ENCODE measurements around the gene NRCAM. TPM values are rescaled to one million over a fixed set of nuclear protein-coding genes. Genes with fewer than 3 reads are reported as not detected.

Gene NRCAM
- total and polyA plus RNA-seq, 10 of the 15 experiments (the other 5 are each of a cell fraction or from before 2014, with no cell fraction given), result 0.30 to 2.0 (median 1.0) TPM

GRCh38 chr7:108132551-108133265 lies 323.5 kb downstream of the NRCAM start:
- ChIA-PET POLR2A (interaction anchor here (0.6 to 5.0 kb wide), 4 partner anchors 10 to 388 kb away, joined by 3 to 31 read pairs (median 10); no protein-coding TSS in a partner anchor), RAD21 (ENCODE audit: unreplicated experiment) (interaction anchor here (0.7 to 8.2 kb wide), 8 partner anchors 9 to 19 kb away, joined by 5 to 65 read pairs (median 12); no protein-coding TSS in a partner anchor), CTCF (interaction anchor here (1.2 to 8.3 kb wide), 5 partner anchors 10 to 20 kb away, joined by 3 to 85 read pairs (median 10); no protein-coding TSS in a partner anchor), SMC1A (ENCODE audit: uncharacterized antibody, unreplicated experiment) (interaction anchor here (1.0 to 10.3 kb wide), 7 partner anchors 8 to 242 kb away, joined by 3 to 122 read pairs (median 17); partner anchors contain the start of gene DLD)
- TF ChIP-seq GABPA (IDR thresholded peaks at IDR 0.05; ENCODE audit: low read depth) (no peak), ESRRA (IDR thresholded peaks at IDR 0.05; ENCODE audit: low read length) (no peak), SREBF2 (IDR thresholded peaks at IDR 0.05; ENCODE audit: low read length) (no peak), RAD21 (IDR thresholded peaks at IDR 0.05; ENCODE audit: insufficient read depth, low read depth, low read length) (no peak), TARDBP (IDR thresholded peaks at IDR 0.05; ENCODE audit: borderline replicate concordance) (no peak), RB1 (IDR thresholded peaks at IDR 0.05; ENCODE audit: borderline replicate concordance) (no peak), ZBED1 (IDR thresholded peaks at IDR 0.05; ENCODE audit: borderline replicate concordance) (no peak), ZNF592 (IDR thresholded peaks at IDR 0.05) (no peak), POU2F2 (IDR thresholded peaks at IDR 0.05; ENCODE audit: borderline replicate concordance, low read depth, low read length) (no peak), PAX8 (IDR thresholded peaks at IDR 0.05) (no peak), ZNF217 (IDR thresholded peaks at IDR 0.05) (no peak), TAF1 (IDR thresholded peaks at IDR 0.05; ENCODE audit: borderline replicate concordance, low read depth, low read length) (no peak)
- 70% methylated on average over 13 of the region's 13 CpGs for WGBS (ENCODE audit: insufficient coverage, insufficient replicate concordance, low lambda C conversion rate, missing lambda C conversion rate)
- H4K20me1 ChIP-seq (ENCODE audit: control insufficient read depth, insufficient read depth), result no peaks in the 10 kb centered on the region
- H3K79me2 ChIP-seq (ENCODE audit: control insufficient read depth, insufficient read depth, low read length), result no peaks in the 10 kb centered on the region
- no peak overlapping the region for H2AFZ ChIP-seq (ENCODE audit: control insufficient read depth, low read depth, low read length)
- BruUV-seq (replicated peaks), result no TSS peak
- no peaks in the 10 kb centered on the region for H3K36me3 ChIP-seq (ENCODE audit: control insufficient read depth in 2 of 2, insufficient read depth in 2 of 2, low read length in 1 of 2)
- in situ Hi-C loops (cut with MboI), result no loop called here
- H3K9me3 ChIP-seq (replicated peaks; ENCODE audit: control insufficient read depth, insufficient read depth, low read length), result no peaks in the 10 kb centered on the region; the same call in 2 of the 3 replicates
- no peaks in the 10 kb centered on the region for H3K27me3 ChIP-seq (replicated peaks in 1 of 2; ENCODE audit: control insufficient read depth in 2 of 2, insufficient read depth in 2 of 2, low read length in 1 of 2)
- no peak for FAIRE-seq
- no peak overlapping the region for H3K4me3 ChIP-seq
- intact Hi-C loops (cut with micrococcal nuclease; ENCODE audit: unreplicated experiment), result no loop called here
- ATAC-seq, result no peak
- no peak overlapping the region for H3K27ac ChIP-seq (ENCODE audit: control insufficient read depth, insufficient read depth)
- H3K4me1 ChIP-seq (ENCODE audit: control insufficient read depth, insufficient read depth, low read length), result peaks cover 18% of the 10 kb centered on the region
- DNase-seq (ENCODE audit: low read depth, low spot score), result no peak
- H3K9ac ChIP-seq (ENCODE audit: control insufficient read depth, insufficient read depth, low read length), result no peak overlapping the region
- H3K4me2 ChIP-seq (ENCODE audit: control insufficient read depth, insufficient read depth), result no peak overlapping the region
